HG03175 (cell line): ENCODE results near the gene HMCN2.

Source experiments
- ATAC-seq: cut with Tn5 transposase; IDR thresholded peaks from one replicate; pipeline ENCODE4 v1.9.1; 2021; ENCODE audit warnings: mild to moderate bottlenecking, moderate library complexity; ENCODE audit not compliant: unreplicated experiment

The HMCN2 gene

DNA sequence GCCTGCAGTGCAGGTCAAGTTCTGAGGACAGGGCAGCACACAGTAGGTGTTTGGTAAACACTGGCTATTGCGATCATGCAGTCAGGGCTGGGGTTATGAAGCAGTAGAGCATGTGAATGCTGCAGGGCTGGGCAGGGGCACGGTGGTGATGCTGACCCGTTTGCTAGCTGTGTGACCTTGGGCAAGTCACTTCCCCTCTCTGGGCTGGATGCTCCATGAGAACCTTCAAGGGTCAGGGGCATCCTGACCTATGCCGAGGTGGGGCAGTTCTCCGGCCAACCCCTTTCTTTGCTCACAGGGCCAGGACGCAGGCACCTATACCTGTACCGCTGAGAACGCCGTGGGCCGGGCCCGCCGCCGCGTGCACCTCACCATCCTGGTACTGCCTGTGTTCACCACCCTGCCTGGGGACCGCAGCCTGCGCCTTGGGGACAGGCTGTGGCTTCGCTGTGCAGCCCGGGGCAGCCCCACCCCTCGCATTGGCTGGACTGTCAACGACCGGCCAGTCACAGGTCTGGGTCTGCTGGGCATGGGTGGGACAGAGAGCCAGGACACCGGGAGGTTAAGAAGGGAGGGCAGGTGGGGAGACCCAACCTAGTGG lies 140.2 kb downstream of the HMCN2 start:
- ATAC-seq, result no peak

DNA sequence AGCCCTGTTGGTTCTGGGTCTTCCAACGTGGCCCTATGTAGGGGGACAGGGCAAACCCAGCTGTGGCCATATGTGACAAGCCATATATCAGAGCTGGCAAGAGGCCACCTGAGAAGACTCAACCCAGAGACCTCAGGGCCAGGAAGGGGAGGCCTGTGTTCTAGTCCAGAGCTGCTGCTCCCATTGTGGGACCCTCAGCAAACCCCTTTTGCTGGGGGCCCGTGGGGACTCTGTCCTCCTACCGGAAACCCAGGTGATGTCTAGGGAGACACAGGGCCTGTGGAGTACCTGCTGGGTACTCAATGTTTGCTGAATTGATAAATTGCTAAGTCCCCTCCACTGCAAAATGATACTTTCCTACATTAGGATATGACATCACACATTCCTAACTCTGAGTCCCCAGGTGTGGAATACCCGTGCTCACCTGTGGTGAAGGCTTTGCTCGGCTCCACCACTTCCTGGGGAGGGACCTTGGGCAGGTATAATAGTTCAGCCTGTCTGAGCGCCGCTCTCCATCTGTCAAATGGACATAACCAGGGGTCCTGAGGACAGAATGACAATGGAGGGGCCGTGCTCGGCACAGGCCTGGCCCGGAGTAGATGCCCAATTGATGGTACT lies 140.8 kb downstream of the HMCN2 start:
- ATAC-seq, result no peak

DNA sequence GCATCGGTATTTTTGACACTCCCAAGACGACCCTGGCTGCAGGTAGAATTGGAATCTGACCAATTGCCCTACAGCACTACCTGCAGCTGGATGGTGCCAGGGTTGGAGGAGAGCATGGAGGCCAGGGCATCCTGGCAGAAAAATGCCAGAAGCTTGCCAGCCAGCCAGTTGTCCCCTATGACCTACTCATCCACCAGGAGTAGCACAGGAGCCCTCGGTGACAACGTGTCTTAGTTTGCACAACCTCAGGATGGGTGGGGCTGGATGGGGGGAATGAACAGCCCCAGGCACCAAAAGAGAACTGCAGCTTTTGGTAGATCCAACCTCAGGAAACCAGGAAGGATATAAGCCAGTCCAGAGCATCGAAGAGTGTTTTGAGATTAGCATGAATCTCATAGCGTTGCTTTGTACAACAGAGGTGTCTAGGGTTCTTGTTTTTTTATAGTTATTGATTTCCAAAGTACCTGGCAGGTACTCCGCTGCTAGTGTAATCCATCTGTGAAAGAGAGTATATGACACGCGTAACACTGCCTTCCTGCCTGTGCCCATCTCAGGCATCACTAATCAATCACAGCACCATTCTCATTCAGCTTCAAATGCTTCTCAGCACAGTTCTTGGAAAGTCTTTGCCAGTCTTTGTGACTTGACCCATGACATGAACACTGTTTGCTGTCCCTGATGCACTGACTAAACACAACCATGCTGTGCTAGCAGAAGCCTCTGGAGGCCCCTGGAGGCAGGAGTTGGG lies 142.5 kb downstream of the HMCN2 start:
- no peak for ATAC-seq

DNA sequence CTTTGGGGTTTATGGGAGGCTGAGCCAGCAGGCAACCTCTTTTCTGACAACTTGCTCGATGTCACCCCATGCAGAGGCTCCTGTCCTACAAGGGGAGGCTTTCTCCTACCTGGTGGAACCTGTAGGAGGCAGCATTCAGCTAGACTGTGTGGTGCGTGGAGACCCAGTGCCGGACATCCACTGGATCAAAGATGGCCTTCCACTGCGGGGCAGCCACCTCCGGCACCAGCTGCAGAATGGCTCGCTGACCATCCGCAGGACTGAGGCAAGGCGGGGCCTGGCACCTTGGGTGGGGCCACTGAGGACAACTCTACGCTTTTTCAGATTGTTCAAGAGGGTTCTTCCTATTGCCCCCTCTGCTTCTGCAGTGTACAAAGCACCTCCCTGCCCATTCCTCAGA lies 143.1 kb downstream of the HMCN2 start:
- ATAC-seq, result no peak

DNA sequence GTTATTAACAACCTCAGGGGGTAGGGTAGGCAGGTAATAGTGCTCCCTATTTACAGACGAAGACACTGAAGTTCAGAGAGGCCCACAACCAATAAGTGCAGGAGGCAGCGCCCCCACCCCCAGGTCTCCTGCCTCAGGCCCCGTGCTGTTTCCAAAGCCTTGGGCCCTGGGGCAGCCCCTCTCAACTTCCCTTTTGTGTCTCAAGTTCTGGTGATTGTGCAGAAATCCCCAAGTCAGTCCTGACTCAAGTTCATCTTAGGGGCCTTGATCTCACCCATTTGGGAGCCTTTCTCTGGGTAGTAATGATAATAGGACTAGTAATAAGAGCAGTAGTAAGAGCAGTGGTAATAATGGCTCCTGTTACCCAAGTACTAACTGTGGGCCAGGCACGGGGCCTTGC lies 143.7 kb downstream of the HMCN2 start:
- ATAC-seq, result no peak

DNA sequence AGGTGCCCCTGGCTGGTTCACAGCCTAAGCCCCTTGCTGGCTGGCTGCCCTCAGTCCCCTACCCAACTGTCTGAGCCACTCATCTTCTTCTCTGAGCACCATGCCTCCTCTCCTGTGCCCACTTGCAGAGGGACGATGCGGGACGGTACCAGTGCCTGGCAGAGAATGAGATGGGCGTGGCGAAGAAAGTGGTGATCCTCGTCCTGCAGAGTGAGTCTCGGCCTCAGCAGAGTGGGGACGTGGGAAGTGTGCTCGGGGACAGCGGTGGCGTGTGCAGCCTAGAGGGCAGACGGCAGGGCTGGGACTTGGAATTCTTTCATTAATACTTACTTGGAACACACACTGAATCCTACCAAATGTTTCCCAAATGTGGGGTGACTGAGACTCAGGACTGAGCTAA lies 144.9 kb downstream of the HMCN2 start:
- ATAC-seq, result no peak

DNA sequence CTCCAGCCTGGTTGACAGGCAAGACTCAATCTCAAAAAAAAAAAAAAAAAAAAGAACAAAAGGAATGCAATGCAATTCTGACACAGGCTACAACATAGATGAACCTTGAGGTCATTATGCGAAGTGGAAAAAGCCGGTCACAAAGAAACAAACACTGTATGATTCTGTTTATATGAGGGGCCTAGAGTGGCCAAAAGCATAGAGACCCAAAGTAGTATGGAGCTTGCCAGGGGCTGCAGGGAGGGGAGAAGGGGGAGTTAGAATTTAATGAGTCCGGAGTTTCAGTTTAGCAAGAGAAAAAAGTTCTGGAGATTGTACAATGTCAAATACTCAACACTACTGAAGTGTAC lies 146.0 kb downstream of the HMCN2 start:
- no peak for ATAC-seq

DNA sequence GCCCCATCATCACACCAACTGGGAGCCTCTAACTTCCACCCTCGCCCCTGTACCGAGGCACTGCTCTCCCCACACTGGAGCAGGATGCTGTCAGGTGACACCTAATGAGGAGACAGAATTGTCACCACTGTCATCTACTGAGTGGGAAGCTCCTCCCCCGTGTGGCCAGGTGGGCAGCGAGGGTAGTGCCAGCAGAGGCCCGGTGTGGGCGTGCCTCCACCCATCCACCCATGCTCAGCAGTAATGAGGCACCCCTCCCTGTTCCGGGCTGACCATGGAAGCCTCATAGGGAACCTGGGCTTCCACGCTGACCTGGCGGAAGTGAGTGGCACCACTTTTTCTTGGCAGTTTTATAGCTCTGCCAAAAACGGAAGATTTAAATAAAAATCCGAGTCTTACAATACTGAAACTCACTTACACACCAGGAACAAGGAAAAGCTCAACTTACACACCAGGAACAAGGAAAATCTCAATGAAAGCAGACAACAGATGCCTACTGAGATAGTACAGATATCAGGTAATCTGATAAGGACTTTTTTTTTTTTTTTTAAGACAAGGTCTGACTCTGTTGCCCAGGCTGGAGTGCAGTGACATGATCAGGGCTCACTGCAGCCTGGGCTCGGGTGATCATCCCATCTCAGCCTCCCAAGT lies 148.6 kb downstream of the HMCN2 start:
- ATAC-seq, result no peak

DNA sequence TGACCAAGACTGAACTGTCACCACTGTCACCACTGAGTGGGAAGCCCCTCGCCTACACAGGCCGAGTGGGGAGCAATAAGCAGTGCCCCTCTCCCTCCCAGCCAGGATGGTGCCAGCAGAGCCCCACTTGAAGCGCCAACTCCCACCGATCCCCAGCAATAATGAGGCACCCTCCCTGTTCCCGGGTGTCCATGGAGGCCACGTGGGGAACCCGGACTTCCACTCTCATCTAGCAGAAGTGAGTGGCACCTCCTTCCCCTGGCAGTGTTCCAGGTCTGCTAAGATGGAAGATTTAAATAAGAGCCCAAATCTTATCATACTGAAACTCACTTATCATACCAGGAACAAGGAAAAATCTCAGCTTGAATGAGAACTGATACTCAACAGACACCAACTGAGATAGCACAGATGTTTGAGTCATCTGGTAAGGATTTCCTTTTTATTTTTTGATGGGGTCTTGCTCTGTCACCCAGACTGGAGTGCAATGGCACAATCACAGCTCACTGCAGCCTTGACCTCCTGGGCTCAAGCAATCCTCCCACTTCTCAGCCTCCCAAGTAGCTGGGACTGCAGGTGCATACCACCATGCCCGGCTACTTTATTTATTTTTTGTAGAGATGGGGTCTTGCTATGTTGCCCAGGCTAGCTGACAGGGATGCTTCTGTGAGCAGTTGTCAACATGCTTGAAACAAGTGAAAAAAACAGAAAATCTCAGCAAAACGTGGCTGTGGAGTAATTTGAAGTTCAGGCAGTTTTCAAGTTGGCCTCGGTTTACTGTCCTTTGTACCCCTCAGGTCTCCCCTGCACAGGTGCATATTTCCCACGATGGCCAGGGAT lies 149.6 kb downstream of the HMCN2 start:
- ATAC-seq, result no peak

DNA sequence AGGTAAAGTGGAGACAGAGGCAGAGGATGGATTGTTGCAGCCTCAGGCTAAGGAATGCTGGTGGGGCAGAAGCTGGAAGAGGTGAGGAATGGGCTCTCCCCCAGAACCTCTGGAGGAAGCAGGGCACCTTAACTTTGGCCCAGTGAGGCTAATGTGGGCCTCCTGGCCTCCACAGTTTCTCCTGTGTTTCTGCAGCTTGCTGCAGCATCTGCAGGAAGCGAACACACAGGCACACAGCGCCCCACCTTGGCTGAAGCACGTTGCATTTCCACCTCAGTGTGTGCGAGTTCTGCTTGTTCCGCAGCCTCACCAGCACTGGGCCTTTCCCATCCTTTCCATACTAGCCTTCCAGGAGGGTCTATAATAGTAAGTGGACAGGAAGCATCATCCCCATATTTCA lies 152.0 kb downstream of the HMCN2 start:
- ATAC-seq, result no peak

DNA sequence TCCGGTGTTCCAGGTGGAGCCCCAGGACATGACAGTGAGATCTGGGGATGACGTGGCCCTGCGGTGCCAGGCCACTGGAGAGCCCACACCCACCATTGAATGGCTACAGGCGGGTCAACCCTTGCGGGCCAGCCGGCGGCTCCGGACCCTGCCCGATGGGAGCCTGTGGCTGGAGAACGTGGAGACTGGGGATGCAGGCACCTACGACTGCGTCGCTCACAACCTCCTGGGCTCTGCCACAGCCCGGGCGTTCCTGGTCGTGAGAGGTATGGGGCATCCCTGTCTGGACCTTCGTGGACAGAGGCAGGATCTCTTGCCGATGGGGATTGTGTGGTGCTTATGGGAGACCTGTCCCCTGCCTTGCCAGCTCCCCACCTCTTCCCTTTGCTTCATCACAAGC lies 153.2 kb downstream of the HMCN2 start:
- no peak for ATAC-seq

DNA sequence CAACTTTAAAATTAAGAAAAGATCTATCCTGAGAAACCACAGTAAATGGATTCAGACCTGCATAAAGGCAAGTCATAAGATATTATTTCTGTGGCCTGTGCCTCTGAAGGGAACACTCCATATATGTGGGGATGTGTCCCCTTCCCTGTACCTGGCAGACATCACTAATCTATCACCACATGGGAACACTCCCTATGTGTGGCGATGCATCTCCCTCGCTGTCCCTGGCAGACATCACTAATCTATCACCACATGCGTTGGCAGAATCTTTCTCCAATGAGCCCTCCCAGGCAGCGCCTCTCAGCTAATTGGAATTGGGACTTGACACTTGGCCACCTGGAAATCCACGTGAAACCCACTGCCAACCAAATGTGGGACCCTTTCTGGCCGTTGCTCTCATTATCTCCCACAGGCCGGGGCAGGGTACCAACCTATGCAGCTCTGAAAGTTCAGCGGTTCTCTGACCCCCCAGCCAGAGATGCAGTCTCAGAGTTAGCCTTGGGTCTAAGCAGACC lies 154.0 kb downstream of the HMCN2 start:
- ATAC-seq, result no peak

DNA sequence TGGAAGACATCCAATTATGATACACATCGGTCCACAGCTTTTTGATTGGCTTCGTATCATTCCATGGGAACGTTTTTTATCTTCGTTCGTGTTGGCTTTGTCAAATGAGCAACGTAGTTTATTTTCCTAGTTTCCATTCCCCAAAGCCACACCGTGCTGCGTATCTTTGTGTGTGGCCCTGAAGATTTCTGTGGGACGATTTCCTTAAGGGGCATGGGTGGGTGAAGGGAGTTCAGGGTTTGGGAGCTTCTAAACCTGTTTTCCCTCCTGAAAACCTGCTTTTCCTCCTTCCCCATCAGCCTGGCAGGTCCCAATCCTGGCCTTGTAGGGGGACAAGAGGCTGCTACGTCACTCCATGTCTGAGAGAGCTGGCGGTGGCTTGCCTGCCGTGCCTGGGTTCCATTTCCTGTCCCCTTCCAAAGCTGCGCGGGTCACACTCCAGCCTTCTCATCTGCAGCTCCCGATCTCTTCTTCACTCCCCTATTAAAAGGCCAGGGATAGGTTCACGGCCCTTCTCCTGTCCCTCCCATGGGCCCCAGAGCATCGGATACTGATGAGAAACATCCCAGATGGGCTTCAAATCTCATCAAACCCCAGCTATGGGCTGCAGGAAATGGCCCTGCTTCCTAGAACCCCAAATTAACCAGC lies 155.7 kb downstream of the HMCN2 start:
- no peak for ATAC-seq

DNA sequence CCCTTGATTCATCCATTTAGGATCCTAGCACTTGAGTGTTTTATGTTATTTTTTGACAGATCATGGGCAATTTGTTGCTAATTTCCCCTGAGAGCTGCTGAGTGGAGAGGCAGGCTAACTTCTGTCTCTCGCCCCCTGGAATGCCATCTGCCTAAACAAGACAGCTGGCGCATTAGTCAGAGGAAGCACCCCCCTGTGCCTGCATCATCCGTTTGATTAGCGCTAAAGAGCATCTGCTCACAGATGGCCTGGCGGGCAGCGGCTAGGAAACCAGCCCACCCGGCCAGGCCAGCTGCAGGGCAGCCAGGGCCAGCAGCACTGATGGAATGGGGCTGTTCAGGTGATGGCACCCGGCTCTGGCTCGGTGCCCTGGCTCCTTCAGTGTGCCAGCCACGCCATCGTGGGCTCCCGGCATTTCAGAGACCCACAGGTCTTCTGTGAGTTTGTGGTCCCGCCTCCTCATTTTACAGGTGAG lies 156.3 kb downstream of the HMCN2 start:
- no peak for ATAC-seq

DNA sequence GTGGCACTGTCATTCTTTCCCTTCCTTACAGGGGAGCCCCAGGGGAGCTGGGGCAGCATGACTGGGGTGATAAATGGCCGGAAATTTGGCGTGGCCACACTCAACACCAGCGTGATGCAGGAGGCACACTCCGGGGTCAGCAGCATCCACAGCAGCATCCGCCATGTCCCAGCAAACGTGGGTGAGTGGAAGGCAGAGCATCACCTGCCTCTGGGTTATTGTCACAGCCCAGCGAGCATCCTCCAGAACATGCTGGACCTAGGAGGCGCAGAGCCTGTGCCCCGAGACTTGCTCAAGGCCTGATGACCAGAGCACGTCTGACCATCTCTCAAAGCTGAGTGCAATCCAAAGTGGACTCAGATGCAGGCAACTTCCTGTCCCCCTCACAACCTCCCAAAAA lies 157.0 kb downstream of the HMCN2 start:
- no peak for ATAC-seq

DNA sequence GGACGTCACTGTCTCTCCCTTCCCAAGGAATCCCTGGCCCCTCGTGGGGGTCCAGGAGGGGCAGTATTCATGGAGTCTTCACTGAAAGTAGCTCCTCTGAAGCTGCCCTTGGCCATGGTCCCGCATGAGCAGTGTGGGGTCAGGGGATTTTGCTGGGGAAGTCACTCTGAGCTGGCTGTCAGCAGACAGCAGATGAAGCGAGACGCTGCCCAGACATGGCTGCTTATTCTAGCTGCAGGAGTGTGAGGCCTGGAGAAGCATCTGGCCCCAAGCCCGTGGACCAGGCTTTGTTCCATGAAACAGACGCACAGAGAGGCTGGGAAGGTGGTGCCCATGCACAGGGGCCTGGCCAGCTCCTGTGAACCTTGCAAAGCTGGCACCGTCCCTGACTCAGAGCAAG lies 157.7 kb downstream of the HMCN2 start:
- no peak for ATAC-seq

DNA sequence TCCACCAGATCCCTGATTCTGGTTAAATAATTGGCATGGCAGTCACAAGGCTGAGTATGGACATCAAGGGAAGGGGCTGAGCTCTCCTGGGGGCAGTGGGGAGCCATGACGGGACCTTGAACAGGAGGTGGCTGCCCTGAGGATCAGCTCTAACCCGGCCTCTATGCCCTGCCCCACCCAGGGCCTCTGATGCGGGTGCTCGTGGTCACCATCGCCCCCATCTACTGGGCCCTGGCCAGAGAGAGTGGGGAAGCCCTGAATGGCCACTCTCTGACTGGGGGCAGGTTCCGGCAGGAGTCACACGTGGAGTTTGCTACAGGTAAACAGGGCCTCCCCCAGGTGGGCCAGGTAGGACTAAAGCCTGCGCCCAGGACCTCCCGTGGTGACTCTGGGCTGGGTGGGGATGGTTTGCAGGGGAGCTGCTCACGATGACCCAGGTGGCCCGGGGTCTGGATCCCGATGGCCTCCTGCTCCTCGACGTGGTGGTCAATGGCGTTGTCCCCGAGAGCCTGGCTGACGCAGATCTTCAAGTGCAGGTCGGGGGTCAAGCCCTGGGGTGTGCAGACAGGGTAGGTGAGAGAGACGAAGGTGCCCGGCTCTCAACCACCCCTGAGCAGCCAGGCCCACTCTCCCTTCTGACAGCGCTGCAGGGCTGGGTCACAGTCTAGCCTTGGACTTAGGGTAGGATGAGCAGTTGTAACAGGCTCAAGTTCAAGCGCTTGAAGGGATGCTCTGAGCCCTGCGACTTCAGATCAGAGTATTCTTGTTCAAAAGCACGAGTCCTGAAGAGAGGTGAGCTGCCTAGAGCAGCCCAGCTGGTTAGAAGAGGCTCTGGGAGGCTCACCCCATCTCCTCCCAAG lies 159.3 kb downstream of the HMCN2 start:
- no peak for ATAC-seq

DNA sequence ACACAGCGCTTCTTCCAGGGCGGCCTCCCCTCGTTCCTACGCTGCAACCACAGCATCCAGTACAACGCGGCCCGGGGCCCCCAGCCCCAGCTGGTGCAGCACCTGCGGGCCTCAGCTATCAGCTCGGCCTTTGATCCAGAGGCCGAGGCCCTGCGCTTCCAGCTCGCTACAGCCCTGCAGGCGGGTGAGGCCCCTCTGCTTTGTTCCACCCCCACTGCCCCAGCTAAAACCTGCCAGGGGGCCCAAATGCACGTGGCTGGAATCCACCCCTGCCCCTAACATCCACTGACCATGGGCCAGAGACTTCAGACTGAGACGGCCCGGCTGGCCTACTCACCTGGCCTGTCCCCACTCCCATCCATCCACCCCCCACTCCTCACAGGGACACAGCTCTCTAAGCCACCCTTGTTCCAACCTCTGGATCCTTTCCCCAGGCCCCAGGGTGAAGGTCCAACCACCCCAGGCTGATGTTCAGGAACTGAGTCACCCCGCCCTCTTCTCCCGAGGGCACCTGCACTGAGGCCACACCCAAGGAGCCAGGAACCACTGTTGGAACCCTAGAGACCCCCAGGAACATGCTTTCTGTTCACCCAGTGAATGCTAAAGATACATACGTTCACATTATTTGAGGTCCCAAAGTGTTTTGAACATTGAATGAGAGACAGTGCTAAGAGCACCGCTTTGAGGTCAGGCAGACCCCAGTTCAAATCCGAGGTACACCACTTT lies 160.3 kb downstream of the HMCN2 start:
- no peak for ATAC-seq

DNA sequence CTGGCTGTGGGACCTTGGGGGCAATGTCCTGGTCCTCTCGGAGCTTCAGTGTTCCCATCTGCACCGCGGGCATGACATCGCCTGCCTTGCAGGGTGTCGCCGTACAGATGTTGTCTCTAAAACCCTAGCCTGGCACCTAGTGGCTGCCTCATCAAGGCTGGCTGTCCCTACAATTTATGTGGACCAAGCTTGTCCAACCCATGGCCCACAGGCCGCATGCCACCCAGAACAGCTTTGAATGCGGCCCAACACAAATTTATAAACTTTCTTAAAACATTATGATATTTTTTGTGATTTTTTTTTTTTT lies 160.9 kb downstream of the HMCN2 start:
- ATAC-seq, result no peak
